ENCODE results near the gene ST8SIA6. TPM values are rescaled to one million over a fixed set of nuclear protein-coding genes. Genes with fewer than 3 reads are reported as not detected.

Gene ST8SIA6
- total and polyA plus RNA-seq, 7 donors = 0.50 to 2.6 (median 1.1) TPM; not detected in 2

- intact Hi-C loops (cut with DNase I) = no loop called here
- WGBS, 2 donors = 74 to 75% methylated on average over 4 of the region's 4 CpGs
- TF ChIP-seq EP300 (IDR thresholded peaks at IDR 0.05) = no peak
- no peak for TF ChIP-seq POLR2A (IDR thresholded peaks at IDR 0.05)
- no peak for TF ChIP-seq POLR2AphosphoS5 (IDR thresholded peaks at IDR 0.05)
- TF ChIP-seq, protein P1, sequence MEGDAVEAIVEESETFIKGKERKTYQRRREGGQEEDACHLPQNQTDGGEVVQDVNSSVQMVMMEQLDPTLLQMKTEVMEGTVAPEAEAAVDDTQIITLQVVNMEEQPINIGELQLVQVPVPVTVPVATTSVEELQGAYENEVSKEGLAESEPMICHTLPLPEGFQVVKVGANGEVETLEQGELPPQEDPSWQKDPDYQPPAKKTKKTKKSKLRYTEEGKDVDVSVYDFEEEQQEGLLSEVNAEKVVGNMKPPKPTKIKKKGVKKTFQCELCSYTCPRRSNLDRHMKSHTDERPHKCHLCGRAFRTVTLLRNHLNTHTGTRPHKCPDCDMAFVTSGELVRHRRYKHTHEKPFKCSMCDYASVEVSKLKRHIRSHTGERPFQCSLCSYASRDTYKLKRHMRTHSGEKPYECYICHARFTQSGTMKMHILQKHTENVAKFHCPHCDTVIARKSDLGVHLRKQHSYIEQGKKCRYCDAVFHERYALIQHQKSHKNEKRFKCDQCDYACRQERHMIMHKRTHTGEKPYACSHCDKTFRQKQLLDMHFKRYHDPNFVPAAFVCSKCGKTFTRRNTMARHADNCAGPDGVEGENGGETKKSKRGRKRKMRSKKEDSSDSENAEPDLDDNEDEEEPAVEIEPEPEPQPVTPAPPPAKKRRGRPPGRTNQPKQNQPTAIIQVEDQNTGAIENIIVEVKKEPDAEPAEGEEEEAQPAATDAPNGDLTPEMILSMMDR (IDR thresholded peaks at IDR 0.05) = no peak
These were observed 110.2 kb downstream of the ST8SIA6 start for GRCh38 chr10:17344206-17344605.

DNA sequence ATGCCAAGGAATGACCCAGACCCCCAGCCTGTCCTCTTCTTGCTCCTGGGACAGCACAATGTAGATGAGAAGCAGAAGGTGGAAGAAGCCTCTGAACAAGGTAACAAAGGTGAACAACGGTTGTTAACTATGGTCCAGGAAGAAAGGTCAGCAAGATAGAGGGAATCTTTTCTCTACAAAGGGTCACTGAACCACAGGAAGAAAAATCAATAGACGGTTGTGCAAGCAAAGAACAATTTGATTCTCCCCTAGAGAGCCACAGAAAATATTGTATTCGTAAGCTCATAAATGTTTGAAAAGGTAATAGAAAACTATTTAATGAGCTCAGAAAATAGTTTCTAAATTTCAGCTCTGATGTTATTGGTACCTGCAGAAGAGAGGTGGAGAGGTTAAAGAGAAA lies 111.3 kb downstream of the ST8SIA6 start:
- Histone ChIP-seq H3K36me3 (no peaks in the 10 kb centered on the region), H3K27me3 (no peaks in the 10 kb centered on the region), H3K4me1 (peaks cover 0 to under 1% (median 0%) of the 10 kb centered on the region in 4 donors), H3K9me3 (peaks cover 0 to 8% (median 2%) of the 10 kb centered on the region in 4 donors), H3K4me3 (no peak overlapping the region), H3K27ac (no peak overlapping the region)
- WGBS, 2 donors = 67 to 85% methylated on average over 3 of the region's 3 CpGs
- TF ChIP-seq POLR2AphosphoS5 (IDR thresholded peaks at IDR 0.05) (no peak), POLR2A (IDR thresholded peaks at IDR 0.05) (no peak), EP300 (IDR thresholded peaks at IDR 0.05) (no peak)
- TF ChIP-seq, protein P1 (IDR thresholded peaks at IDR 0.05) = no peak
- intact Hi-C loops (cut with DNase I) = no loop called here
- DNase-seq = no peak

More at GRCh38 chr10:17344206-17344605, 110.2 kb downstream of the ST8SIA6 start:
- Histone ChIP-seq H3K36me3 (no peaks in the 10 kb centered on the region), H3K4me1 (peaks cover 0 to 11% (median 8%) of the 10 kb centered on the region in 4 donors), H3K4me3 (no peak overlapping the region), H3K27ac (no peak overlapping the region), H3K27me3 (no peaks in the 10 kb centered on the region), H3K9me3 (peaks cover 0 to 8% (median 2%) of the 10 kb centered on the region in 4 donors)
- no peak for DNase-seq

GRCh38 chr10:17340144-17340829 lies 114.1 kb downstream of the ST8SIA6 start:
- intact Hi-C loops (cut with DNase I) = no loop called here
- no peaks in the 10 kb centered on the region for H3K4me1 ChIP-seq

DNA sequence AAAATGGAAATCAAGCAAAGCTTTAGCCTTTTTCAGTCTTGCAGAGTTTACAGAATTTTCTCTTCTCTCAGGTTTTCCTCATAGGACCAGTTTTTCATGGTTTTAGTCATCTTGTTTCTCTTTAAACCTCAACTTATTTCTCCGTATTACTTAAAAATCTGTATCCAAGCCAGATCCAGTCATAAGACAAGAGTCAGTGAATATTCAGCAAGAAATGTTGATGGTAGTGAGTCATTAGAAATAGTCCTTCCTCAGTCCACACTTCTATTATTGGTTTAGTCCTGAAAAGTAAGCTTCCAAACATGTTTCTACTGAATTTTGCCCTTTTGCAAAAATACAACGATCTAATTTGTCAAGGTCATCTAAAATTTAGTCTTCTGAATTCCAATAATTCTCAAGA lies 119.3 kb downstream of the ST8SIA6 start:
- intact Hi-C loops (cut with DNase I) = no loop called here
- DNase-seq = no peak
- H3K27ac ChIP-seq = no peak overlapping the region
- no peak overlapping the region for H3K4me3 ChIP-seq
- H3K9me3 ChIP-seq = peaks cover 0 to 1% (median 0%) of the 10 kb centered on the region in 4 donors
- WGBS, 2 donors = 90 to 92% methylated on average over 2 of the region's 2 CpGs
- no peaks in the 10 kb centered on the region for H3K36me3 ChIP-seq
- no peak for TF ChIP-seq POLR2AphosphoS5 (IDR thresholded peaks at IDR 0.05)
- TF ChIP-seq, protein P1 (IDR thresholded peaks at IDR 0.05) = no peak
- H3K27me3 ChIP-seq = no peaks in the 10 kb centered on the region
- H3K4me1 ChIP-seq = no peaks in the 10 kb centered on the region

More at GRCh38 chr10:17340144-17340829, 114.1 kb downstream of the ST8SIA6 start:
- Histone ChIP-seq H3K36me3 (no peaks in the 10 kb centered on the region), H3K27ac (no peak overlapping the region), H3K27me3 (no peaks in the 10 kb centered on the region), H3K9me3 (peaks cover 0 to 8% (median 2%) of the 10 kb centered on the region in 4 donors), H3K4me3 (no peak overlapping the region)
- WGBS, 2 donors = 82 to 88% methylated on average over 13 of the region's 13 CpGs
- DNase-seq = no peak
- TF ChIP-seq, protein P1 (IDR thresholded peaks at IDR 0.05) = no peak
- TF ChIP-seq POLR2A (IDR thresholded peaks at IDR 0.05) = no peak
- TF ChIP-seq EP300 (IDR thresholded peaks at IDR 0.05) = no peak
- no peak for TF ChIP-seq POLR2AphosphoS5 (IDR thresholded peaks at IDR 0.05)

Data from sigmoid colon (tissue), 7 donors.